ENCODE data around the gene FOXO1.

FOXO1 gene

GRCh38 chr13:40549500-40550094 lies 116.8 kb downstream of the FOXO1 start:
- no peak for DNase-seq (ENCODE audit: low read depth, low spot score)

- DNase-seq (ENCODE audit: low read depth, low spot score), result no peak
Observed at GRCh38 chr13:40547591-40548315, 118.7 kb downstream of the FOXO1 start.

GRCh38 chr13:40546047-40546446 lies 120.4 kb downstream of the FOXO1 start:
- no peak for DNase-seq (ENCODE audit: low read depth, low spot score)

GRCh38 chr13:40540328-40541044 lies 126.0 kb downstream of the FOXO1 start:
- DNase-seq (ENCODE audit: low read depth, low spot score), result peak; percentile 78

GRCh38 chr13:40539576-40540327 lies 126.7 kb downstream of the FOXO1 start:
- no peak for DNase-seq (ENCODE audit: low read depth, low spot score)

- DNase-seq (ENCODE audit: low read depth, low spot score), result no peak
Observed at GRCh38 chr13:40537146-40537895, 129.1 kb downstream of the FOXO1 start.

GRCh38 chr13:40536443-40537113 lies 129.9 kb downstream of the FOXO1 start:
- no peak for DNase-seq (ENCODE audit: low read depth, low spot score)

GRCh38 chr13:40535345-40535836 lies 131.1 kb downstream of the FOXO1 start:
- DNase-seq (ENCODE audit: low read depth, low spot score), result no peak

GRCh38 chr13:40534456-40534855 lies 132.0 kb downstream of the FOXO1 start:
- DNase-seq (ENCODE audit: low read depth, low spot score), result no peak

- DNase-seq (ENCODE audit: low read depth, low spot score), result no peak
Observed at GRCh38 chr13:40533072-40533471, 133.4 kb downstream of the FOXO1 start.

- no peak for DNase-seq (ENCODE audit: low read depth, low spot score)
Observed at GRCh38 chr13:40530961-40531360, 135.5 kb downstream of the FOXO1 start.

- no peak for DNase-seq (ENCODE audit: low read depth, low spot score)
Observed at GRCh38 chr13:40528881-40529280, 137.6 kb downstream of the FOXO1 start.

- DNase-seq (ENCODE audit: low read depth, low spot score), result no peak
Observed at GRCh38 chr13:40527914-40528313, 138.5 kb downstream of the FOXO1 start.

GRCh38 chr13:40522282-40522681 lies 144.2 kb downstream of the FOXO1 start:
- DNase-seq (ENCODE audit: low read depth, low spot score), result no peak

- no peak for DNase-seq (ENCODE audit: low read depth, low spot score)
Observed at GRCh38 chr13:40520916-40521315, 145.5 kb downstream of the FOXO1 start.

GRCh38 chr13:40519637-40520036 lies 146.8 kb downstream of the FOXO1 start:
- DNase-seq (ENCODE audit: low read depth, low spot score), result no peak

- DNase-seq (ENCODE audit: low read depth, low spot score), result no peak
Observed at GRCh38 chr13:40518481-40518882, 148.0 kb downstream of the FOXO1 start.

- DNase-seq (ENCODE audit: low read depth, low spot score), result no peak
Observed at GRCh38 chr13:40517486-40518480, 148.7 kb downstream of the FOXO1 start.

- DNase-seq (ENCODE audit: low read depth, low spot score), result no peak
Observed at GRCh38 chr13:40515702-40516101, 150.7 kb downstream of the FOXO1 start.

All from iPS DF 19.7 (cell line).